RKO (cell line): ENCODE results near the gene FAM241B.

Experiments
- DNase-seq: peaks from one replicate; pipeline ENCODE4 v3.0.0-alpha.2; 2016; ENCODE audit warnings: low spot score

The FAM241B gene

GRCh38 chr10:69666756-69667155 lies 36.7 kb downstream of the FAM241B start:
- DNase-seq, result no peak

GRCh38 chr10:69668721-69669120 lies 38.7 kb downstream of the FAM241B start:
- no peak for DNase-seq

- no peak for DNase-seq
Measured at GRCh38 chr10:69669409-69669808, 39.4 kb downstream of the FAM241B start.

GRCh38 chr10:69673521-69673920 lies 43.5 kb downstream of the FAM241B start:
- no peak for DNase-seq

- DNase-seq, result no peak
Measured at GRCh38 chr10:69674786-69675185, 44.7 kb downstream of the FAM241B start.

- DNase-seq, result no peak
Measured at GRCh38 chr10:69676301-69676700, 46.3 kb downstream of the FAM241B start.

GRCh38 chr10:69677985-69678654 lies 48.1 kb downstream of the FAM241B start:
- DNase-seq, result no peak

- no peak for DNase-seq
Measured at GRCh38 chr10:69679736-69680135, 49.7 kb downstream of the FAM241B start.

- no peak for DNase-seq
Measured at GRCh38 chr10:69680610-69681009, 50.6 kb downstream of the FAM241B start.

- DNase-seq, result no peak
Measured at GRCh38 chr10:69681436-69681835, 51.4 kb downstream of the FAM241B start.

- no peak for DNase-seq
Measured at GRCh38 chr10:69682955-69683474, 53.0 kb downstream of the FAM241B start.
